Endodermal cell (in vitro differentiated cells): ENCODE measurements around the gene LPIN1. TPM values are rescaled to one million over a fixed set of nuclear protein-coding genes. Genes with fewer than 3 reads are reported as not detected.
A peak's percentile ranks its signal among the peaks of the same experiment; 100 is the strongest.

Experiments
- DNase-seq: peaks from one replicate; pipeline ENCODE4 v3.0.0-alpha.2; 2017
- H3K27ac ChIP-seq: 2 replicates; pipeline ENCODE4 v1.5.1; 2013; ENCODE audit warnings: mild to moderate bottlenecking, low read depth, low read length, moderate library complexity
- H3K27me3 ChIP-seq: 2 replicates; pipeline ENCODE4 v1.6.1; 2013; ENCODE audit warnings: mild to moderate bottlenecking, low read length, moderate library complexity; ENCODE audit not compliant: insufficient read depth, control insufficient read depth, poor library complexity, severe bottlenecking
- H3K36me3 ChIP-seq: 2 replicates; pipeline ENCODE4 v1.7.0; 2013; ENCODE audit warnings: mild to moderate bottlenecking, low read length, moderate library complexity; ENCODE audit not compliant: control insufficient read depth, insufficient read depth
- H3K4me1 ChIP-seq: one replicate; pipeline ENCODE4 v1.7.0; 2013; ENCODE audit warnings: low read length; ENCODE audit not compliant: control insufficient read depth, insufficient read depth
- H3K4me3 ChIP-seq: 2 replicates; pipeline ENCODE4 v1.5.1; 2013; ENCODE audit warnings: mild to moderate bottlenecking, low read length, moderate library complexity
- H3K9ac ChIP-seq: 2 replicates; pipeline ENCODE4 v1.6.1; 2013; ENCODE audit warnings: mild to moderate bottlenecking, low read length, moderate library complexity; ENCODE audit not compliant: poor library complexity, severe bottlenecking; ENCODE audit errors: extremely low read depth
- H3K9me3 ChIP-seq: 2 replicates; pipeline ENCODE4 v1.6.1; 2013; ENCODE audit warnings: mild to moderate bottlenecking, low read length, moderate library complexity; ENCODE audit not compliant: control insufficient read depth
- H3K27ac Mint-ChIP-seq: 2 replicates; pipeline ENCODE4 v1.8.0; 2020; ENCODE audit warnings: mixed read lengths
- H3K27me3 Mint-ChIP-seq: 2 replicates; pipeline ENCODE4 v1.8.0; 2021; ENCODE audit warnings: mild to moderate bottlenecking, mixed read lengths; ENCODE audit not compliant: insufficient read depth
- H3K36me3 Mint-ChIP-seq: 2 replicates; pipeline ENCODE4 v1.8.0; 2020; ENCODE audit warnings: low read depth, mixed read lengths
- H3K4me1 Mint-ChIP-seq: 2 replicates; pipeline ENCODE4 v1.8.0; 2020; ENCODE audit warnings: mixed read lengths
- H3K4me3 Mint-ChIP-seq: 2 replicates; pipeline ENCODE4 v1.8.0; 2020; ENCODE audit warnings: mild to moderate bottlenecking, moderate library complexity, mixed read lengths
- H3K9me3 Mint-ChIP-seq: 2 replicates; pipeline ENCODE4 v1.8.0; 2020; ENCODE audit warnings: mild to moderate bottlenecking, mixed read lengths
- WGBS, 2 experiments: methylation state at CpG; one replicate each; pipeline versions ENCODE4 v1.1.5 to v1.1.7; 2013; ENCODE audit warnings: missing lambda C conversion rate in 2 of 2, mixed read lengths in 1 of 2; ENCODE audit not compliant: insufficient coverage in 1 of 2, insufficient read length in 1 of 2; 5-methylcytosine and 5-hydroxymethylcytosine counted together
- total RNA-seq, 2 donors: library from RNA; stranded (reverse); fragmentation: NEBNext Ultra II Directional in 1 of 2; extraction: Animal tissue kit (Norgen Biotek cat#: 25700) in 1 of 2; gene quantifications; 2 replicates in 1 of 2; 3 replicates in 1 of 2; pipeline ENCODE4 v1.2.1, GENCODE V29; 2021
- TF ChIP-seq, protein P1 (sequence below): fragments of 200-600 bp; sonication (generic); conservative IDR thresholded peaks from 2 replicates; pipeline ENCODE4 v1.5.0; 2021; ENCODE audit warnings: antibody characterized with exemption, mild to moderate bottlenecking

The LPIN1 gene
- total RNA-seq, 2 donors from 2014 or later = 23.9 to 24.3 TPM

GRCh38 chr2:11742702-11743357 lies 3.6 kb upstream of the LPIN1 start:
- Mint-ChIP-seq H3K27ac (peak overlapping the region; percentile 65), H3K27me3 (peaks cover 22% of the 10 kb centered on the region), H3K36me3 (no peaks in the 10 kb centered on the region), H3K4me1 (peaks cover 38% of the 10 kb centered on the region), H3K4me3 (no peak overlapping the region), H3K9me3 (no peaks in the 10 kb centered on the region)
- H3K4me1 ChIP-seq = peaks cover 9% of the 10 kb centered on the region
- DNase-seq = no peak
- TF ChIP-seq, protein P1, sequence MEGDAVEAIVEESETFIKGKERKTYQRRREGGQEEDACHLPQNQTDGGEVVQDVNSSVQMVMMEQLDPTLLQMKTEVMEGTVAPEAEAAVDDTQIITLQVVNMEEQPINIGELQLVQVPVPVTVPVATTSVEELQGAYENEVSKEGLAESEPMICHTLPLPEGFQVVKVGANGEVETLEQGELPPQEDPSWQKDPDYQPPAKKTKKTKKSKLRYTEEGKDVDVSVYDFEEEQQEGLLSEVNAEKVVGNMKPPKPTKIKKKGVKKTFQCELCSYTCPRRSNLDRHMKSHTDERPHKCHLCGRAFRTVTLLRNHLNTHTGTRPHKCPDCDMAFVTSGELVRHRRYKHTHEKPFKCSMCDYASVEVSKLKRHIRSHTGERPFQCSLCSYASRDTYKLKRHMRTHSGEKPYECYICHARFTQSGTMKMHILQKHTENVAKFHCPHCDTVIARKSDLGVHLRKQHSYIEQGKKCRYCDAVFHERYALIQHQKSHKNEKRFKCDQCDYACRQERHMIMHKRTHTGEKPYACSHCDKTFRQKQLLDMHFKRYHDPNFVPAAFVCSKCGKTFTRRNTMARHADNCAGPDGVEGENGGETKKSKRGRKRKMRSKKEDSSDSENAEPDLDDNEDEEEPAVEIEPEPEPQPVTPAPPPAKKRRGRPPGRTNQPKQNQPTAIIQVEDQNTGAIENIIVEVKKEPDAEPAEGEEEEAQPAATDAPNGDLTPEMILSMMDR = no peak
- no peaks in the 10 kb centered on the region for H3K9me3 ChIP-seq
- no peaks in the 10 kb centered on the region for H3K36me3 ChIP-seq
- 84 to 86% methylated on average over 8 to 16 of the region's 16 CpGs for WGBS, 2 experiments
- no peaks in the 10 kb centered on the region for H3K27me3 ChIP-seq
- no peak overlapping the region for H3K27ac ChIP-seq
- no peak overlapping the region for H3K4me3 ChIP-seq
- H3K9ac ChIP-seq = no peak overlapping the region

DNA sequence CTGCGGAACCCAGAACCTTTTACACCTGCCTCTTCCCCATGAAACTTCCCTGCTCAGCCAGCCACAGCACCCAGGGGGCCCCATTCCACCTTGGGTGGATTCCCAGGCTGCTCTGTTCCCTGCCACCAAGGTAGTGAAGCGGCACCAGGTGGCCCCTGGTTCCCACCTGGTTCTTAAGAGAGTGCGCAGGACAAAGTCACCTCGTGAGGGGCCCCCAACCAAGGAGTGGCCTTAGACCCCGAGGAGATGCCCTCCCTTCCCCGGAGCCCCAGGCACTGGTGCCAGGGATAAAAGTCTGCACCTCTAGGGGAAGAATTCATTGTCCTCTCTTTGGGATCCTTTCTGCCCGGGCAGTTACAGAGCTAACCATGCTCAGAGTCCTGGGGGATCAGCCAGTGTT lies 3.1 kb upstream of the LPIN1 start:
- Mint-ChIP-seq H3K27me3 (peaks cover 27% of the 10 kb centered on the region), H3K4me3 (no peak overlapping the region), H3K27ac (peak overlapping the region; percentile 65), H3K4me1 (peaks cover 43% of the 10 kb centered on the region), H3K36me3 (no peaks in the 10 kb centered on the region), H3K9me3 (no peaks in the 10 kb centered on the region)
- H3K9ac ChIP-seq = no peak overlapping the region
- H3K4me1 ChIP-seq = peaks cover 9% of the 10 kb centered on the region
- H3K36me3 ChIP-seq = no peaks in the 10 kb centered on the region
- DNase-seq = no peak
- WGBS, 2 experiments = 88 to 90% methylated on average over 7 of the region's 7 CpGs
- TF ChIP-seq, protein P1 = no peak
- H3K27me3 ChIP-seq = no peaks in the 10 kb centered on the region
- H3K27ac ChIP-seq = no peak overlapping the region
- no peak overlapping the region for H3K4me3 ChIP-seq
- no peaks in the 10 kb centered on the region for H3K9me3 ChIP-seq

GRCh38 chr2:11743846-11744553 lies 2.4 kb upstream of the LPIN1 start:
- Histone ChIP-seq H3K27me3 (no peaks in the 10 kb centered on the region), H3K4me3 (peak overlapping the region; percentile 34), H3K27ac (no peak overlapping the region), H3K36me3 (no peaks in the 10 kb centered on the region), H3K9ac (no peak overlapping the region), H3K4me1 (peaks cover 9% of the 10 kb centered on the region), H3K9me3 (no peaks in the 10 kb centered on the region)
- TF ChIP-seq, protein P1 = no peak
- H3K27ac Mint-ChIP-seq = peak overlapping the region; percentile 83
- H3K4me1 Mint-ChIP-seq = peaks cover 38% of the 10 kb centered on the region
- no peak overlapping the region for H3K4me3 Mint-ChIP-seq
- H3K27me3 Mint-ChIP-seq = peaks cover 33% of the 10 kb centered on the region
- 37 to 44% methylated on average over 7 to 10 of the region's 10 CpGs for WGBS, 2 experiments
- DNase-seq = peak; percentile 96
- H3K9me3 Mint-ChIP-seq = no peaks in the 10 kb centered on the region
- no peaks in the 10 kb centered on the region for H3K36me3 Mint-ChIP-seq
